IMR-90 (cell line): ENCODE results near the gene YIPF1.

ENCODE experiments used
- BHLHE40 ChIP-seq: fragments of 150-350 bp; IDR thresholded peaks from 2 replicates; pipeline ENCODE4 v1.6.1; 2016; ENCODE audit warnings: mild to moderate bottlenecking, low read depth, low read length
- CEBPB ChIP-seq: IDR thresholded peaks from 2 replicates; pipeline ENCODE4 v1.6.1; 2012; ENCODE audit warnings: low read depth, low read length, improper control_type of control experiment
- CTCF ChIP-seq: conservative IDR thresholded peaks from 2 replicates; pipeline ENCODE4 v1.5.1; 2012; ENCODE audit warnings: mild to moderate bottlenecking, low read depth, low read length, improper control_type of control experiment
- ELK1 ChIP-seq: fragments of 150-350 bp; IDR thresholded peaks from 2 replicates; pipeline ENCODE4 v1.6.1; 2016; ENCODE audit warnings: low read depth, mild to moderate bottlenecking, low read length, moderate library complexity, borderline replicate concordance
- FOS ChIP-seq: fragments of 150-350 bp; IDR thresholded peaks from 2 replicates; pipeline ENCODE4 v1.6.1; 2016; ENCODE audit warnings: low read depth, low read length
- MAZ ChIP-seq: IDR thresholded peaks from 2 replicates; pipeline ENCODE4 v1.6.1; 2012; ENCODE audit warnings: low read depth, mild to moderate bottlenecking, low read length, improper control_type of control experiment, moderate library complexity, borderline replicate concordance
- MXI1 ChIP-seq: IDR thresholded peaks from 2 replicates; pipeline ENCODE4 v1.6.1; 2012; ENCODE audit warnings: low read depth, mild to moderate bottlenecking, low read length, moderate library complexity, borderline replicate concordance
- POLR2A ChIP-seq: IDR thresholded peaks from 2 replicates; pipeline ENCODE4 v1.6.1; 2012; ENCODE audit warnings: mild to moderate bottlenecking, low read depth, low read length
- RAD21 ChIP-seq: IDR thresholded peaks from 2 replicates; pipeline ENCODE4 v1.6.1; 2012; ENCODE audit warnings: low read length, improper control_type of control experiment
- RCOR1 ChIP-seq: IDR thresholded peaks from 2 replicates; pipeline ENCODE4 v1.6.1; 2012; ENCODE audit warnings: mild to moderate bottlenecking, low read length, improper control_type of control experiment; ENCODE audit not compliant: insufficient replicate concordance
- SMC3 ChIP-seq: fragments of 150-350 bp; IDR thresholded peaks from 2 replicates; pipeline ENCODE4 v1.6.1; 2016; ENCODE audit warnings: low read depth, mild to moderate bottlenecking, antibody characterized with exemption, low read length, moderate library complexity
- USF2 ChIP-seq: fragments of 150-350 bp; IDR thresholded peaks from 2 replicates; pipeline ENCODE4 v1.6.1; 2017; ENCODE audit warnings: mild to moderate bottlenecking, antibody characterized with exemption, low read length, low read depth

- TF ChIP-seq CTCF (peak; percentile 67), POLR2A (no peak), ELK1 (no peak), CEBPB (no peak), FOS (no peak), BHLHE40 (no peak), USF2 (no peak), RAD21 (peak; percentile 72), RCOR1 (no peak), MAZ (no peak), MXI1 (no peak), SMC3 (peak; percentile 86)
These were observed 11.0 kb downstream of the YIPF1 start for GRCh38 chr1:53878492-53879105.
